ENCODE measurements around the gene TRPM3.

TRPM3 gene

GRCh38 chr9:70574151-70574837 lies 547.1 kb downstream of the TRPM3 start:
- no peak for DNase-seq (ENCODE audit: low spot score)
- no peak for TF ChIP-seq CTCF (IDR thresholded peaks at IDR 0.05; ENCODE audit: extremely low read depth, missing control alignments)

GRCh38 chr9:70573308-70573707 lies 548.1 kb downstream of the TRPM3 start:
- TF ChIP-seq CTCF (IDR thresholded peaks at IDR 0.05; ENCODE audit: extremely low read depth, missing control alignments): no peak
- DNase-seq (ENCODE audit: low spot score): no peak

- TF ChIP-seq CTCF (IDR thresholded peaks at IDR 0.05; ENCODE audit: extremely low read depth, missing control alignments): no peak
- DNase-seq (ENCODE audit: low spot score): no peak
Observed at GRCh38 chr9:70571258-70571657, 550.2 kb downstream of the TRPM3 start.

GRCh38 chr9:70569791-70570190 lies 551.6 kb downstream of the TRPM3 start:
- TF ChIP-seq CTCF (IDR thresholded peaks at IDR 0.05; ENCODE audit: extremely low read depth, missing control alignments): no peak
- DNase-seq (ENCODE audit: low spot score): no peak

- no peak for DNase-seq (ENCODE audit: low spot score)
- no peak for TF ChIP-seq CTCF (IDR thresholded peaks at IDR 0.05; ENCODE audit: extremely low read depth, missing control alignments)
Observed at GRCh38 chr9:70569070-70569772, 552.2 kb downstream of the TRPM3 start.

GRCh38 chr9:70567511-70567910 lies 553.9 kb downstream of the TRPM3 start:
- no peak for DNase-seq (ENCODE audit: low spot score)
- no peak for TF ChIP-seq CTCF (IDR thresholded peaks at IDR 0.05; ENCODE audit: extremely low read depth, missing control alignments)

GRCh38 chr9:70566751-70567150 lies 554.7 kb downstream of the TRPM3 start:
- no peak for DNase-seq (ENCODE audit: low spot score)
- TF ChIP-seq CTCF (IDR thresholded peaks at IDR 0.05; ENCODE audit: extremely low read depth, missing control alignments): no peak

All from GM20000 (cell line).